GM18499 (cell line): ENCODE data around the gene BTBD17.
"Not testable (repeated sequence)": the region's sequence is repeated elsewhere in the genome, so short reads cannot be mapped to it uniquely, and the experiment has no call there.

ENCODE experiments used
- ATAC-seq: cut with Tn5 transposase; IDR thresholded peaks from one replicate; pipeline ENCODE4 v1.9.1; 2021; ENCODE audit warnings: moderate number of reproducible peaks; ENCODE audit not compliant: insufficient read depth, unreplicated experiment

The BTBD17 gene, protein sequence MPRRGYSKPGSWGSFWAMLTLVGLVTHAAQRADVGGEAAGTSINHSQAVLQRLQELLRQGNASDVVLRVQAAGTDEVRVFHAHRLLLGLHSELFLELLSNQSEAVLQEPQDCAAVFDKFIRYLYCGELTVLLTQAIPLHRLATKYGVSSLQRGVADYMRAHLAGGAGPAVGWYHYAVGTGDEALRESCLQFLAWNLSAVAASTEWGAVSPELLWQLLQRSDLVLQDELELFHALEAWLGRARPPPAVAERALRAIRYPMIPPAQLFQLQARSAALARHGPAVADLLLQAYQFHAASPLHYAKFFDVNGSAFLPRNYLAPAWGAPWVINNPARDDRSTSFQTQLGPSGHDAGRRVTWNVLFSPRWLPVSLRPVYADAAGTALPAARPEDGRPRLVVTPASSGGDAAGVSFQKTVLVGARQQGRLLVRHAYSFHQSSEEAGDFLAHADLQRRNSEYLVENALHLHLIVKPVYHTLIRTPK

DNA sequence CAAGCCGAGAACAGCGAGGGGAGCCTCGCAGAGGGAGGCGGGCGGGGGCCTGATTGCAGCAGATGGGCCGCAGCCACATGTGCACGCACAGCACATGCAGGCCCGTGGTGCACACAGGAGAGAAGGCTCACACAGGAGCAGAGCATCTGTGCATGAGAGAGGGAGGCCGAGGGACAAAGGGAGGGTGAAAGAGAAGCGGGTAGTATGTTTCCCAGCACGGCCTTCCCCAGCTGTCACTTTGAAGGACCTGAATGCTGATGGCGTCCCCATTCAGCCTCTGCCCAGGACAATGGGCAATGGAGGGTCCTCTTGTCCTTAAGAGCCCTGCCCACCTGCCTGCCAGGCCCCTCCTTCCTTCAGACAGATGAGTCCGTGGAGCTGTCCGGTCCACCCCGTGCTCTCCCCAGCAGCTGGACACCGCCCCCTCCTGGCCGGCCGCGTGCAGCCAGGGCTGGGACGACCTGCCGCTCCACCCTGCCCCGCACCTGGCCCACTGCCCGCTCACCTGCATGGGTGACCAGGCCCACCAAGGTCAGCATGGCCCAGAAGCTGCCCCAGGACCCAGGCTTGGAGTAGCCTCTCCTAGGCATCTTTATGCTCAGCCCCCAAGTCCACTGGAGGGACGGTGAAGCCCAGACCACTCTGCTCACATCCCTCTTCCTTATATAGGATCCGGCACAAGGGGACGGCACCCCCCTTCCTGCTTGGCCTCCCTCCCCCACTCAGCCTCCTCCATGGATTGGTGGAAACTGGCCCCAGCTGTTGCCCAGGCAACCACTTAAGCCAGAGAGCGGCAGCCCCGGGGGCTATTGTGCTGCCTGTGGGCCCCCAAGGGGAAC, at the start of gene BTBD17:
Gene BTBD17, minus strand, starts transcription at position 639 of the 839 bp plus-strand sequence. Its CDS starts 49 bp downstream, at position 590.
- ATAC-seq, result no peak

DNA sequence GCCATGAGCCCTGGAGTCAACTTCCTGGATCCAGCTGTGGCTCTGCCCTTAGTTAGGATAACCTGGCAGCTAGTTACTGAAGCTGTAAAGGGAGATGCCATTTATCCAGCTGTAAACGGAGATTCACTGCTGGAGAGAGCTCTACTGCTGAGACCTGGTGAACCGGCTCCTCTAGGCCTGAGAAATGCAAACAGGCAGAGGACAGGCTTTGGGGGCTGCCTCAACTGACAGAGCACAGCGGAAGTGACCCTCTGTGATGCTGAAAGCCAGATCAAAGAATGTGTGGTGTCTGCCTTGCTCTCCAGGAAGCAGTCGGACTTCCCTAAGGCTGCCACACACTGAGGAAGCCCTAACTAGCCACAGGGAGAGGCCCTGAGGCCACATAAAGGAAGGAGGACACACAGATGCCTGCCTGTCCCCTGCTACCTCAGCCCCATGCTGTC, 48.4 kb upstream of the BTBD17 start:
- no peak for ATAC-seq

DNA sequence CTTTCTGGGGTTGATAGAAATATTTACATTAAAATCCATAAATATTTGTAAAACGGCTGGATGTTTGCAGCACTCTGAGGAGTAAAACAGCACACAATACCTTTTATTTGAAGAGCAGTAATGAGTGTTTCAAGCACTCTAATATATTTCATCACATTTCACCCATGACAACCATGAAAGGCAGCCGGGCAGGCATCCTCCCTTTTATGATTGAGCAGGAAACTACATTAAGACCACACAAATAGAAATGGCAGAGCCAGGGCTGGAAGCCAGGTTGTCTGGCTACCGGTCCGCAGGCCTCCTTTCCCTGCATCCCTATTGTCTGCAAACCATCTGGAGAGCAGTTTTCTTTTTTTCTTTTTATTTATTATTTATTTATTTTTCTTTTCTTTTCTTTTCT, 47.1 kb upstream of the BTBD17 start:
- ATAC-seq, result no peak

DNA sequence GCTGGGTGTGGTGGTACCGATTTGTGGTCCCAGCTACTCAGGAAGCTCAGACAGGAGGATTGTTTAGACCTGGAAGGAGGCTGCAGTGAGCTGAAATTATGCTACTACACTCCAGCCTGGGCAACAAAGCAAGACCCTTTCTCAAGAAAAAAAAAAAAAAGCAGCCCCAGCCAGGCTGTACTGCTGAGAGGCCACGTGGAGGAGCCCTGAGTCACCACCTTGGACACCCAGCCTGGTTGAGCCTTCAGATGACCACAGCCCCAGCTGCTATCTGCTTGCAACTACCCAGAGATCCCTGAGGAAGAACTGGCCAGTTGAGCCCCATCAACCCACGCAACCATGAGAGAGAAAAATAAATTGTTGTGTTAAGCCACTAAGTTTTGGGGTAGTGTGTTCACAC, 46.6 kb upstream of the BTBD17 start:
- no peak for ATAC-seq

DNA sequence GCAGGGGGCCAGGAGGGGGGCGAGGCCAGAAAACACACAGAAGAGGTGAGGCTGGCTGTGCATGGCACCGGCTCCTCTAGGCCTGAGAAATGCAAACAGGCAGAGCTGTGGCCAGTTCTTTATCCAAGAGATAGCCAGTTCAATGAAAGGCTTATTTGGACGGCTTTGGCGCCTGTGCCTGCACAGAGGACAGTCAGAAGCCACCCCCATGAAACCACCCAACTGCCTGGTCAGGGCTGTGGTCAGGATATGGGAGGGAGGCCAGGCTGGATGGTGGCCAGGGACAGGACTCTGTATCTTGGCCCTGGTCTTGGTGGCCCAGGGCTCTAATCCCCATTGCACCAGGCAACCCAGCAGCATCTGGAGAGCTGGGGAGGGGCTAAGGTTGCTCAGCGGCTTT, 45.7 kb upstream of the BTBD17 start:
- no peak for ATAC-seq

DNA sequence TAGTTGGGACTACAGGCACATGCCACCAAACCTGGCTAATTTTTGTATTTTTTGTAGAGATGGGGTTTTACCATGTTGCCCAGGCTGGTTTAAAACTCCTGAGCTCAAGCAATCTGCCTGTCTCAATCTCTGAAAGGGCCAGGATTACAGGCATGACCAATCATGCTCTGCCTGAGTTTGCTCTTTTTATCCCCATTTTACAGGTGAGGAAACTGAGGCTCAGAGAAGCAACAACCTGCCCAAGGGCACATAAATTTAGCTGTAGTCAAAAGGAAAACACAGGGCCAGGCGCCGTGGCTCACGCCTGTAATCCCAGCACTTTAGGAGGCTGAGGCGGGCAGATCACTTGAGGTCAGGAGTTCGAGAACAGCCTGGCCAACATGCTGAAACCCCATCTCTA, 43.6 kb upstream of the BTBD17 start:
- not testable (repeated sequence) for ATAC-seq

DNA sequence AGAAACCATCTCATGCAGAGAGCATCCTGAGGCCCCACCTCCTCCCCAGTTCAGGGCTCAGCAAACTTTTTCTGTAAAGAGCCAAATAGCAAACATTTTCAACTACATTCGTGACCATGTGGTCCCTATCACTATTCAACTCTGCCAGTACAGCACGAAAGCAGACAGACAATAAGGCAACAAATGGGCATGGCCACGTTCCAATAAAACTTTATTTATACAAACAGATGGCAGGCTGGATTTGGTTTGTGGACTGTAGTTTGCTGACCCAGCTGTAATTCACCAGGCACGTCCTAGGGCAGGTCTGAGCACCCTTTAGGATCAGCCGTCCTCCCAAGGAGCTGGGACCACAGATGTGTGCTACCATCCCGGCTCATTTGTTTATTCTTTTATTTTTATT, 43.1 kb upstream of the BTBD17 start:
- ATAC-seq, result no peak

DNA sequence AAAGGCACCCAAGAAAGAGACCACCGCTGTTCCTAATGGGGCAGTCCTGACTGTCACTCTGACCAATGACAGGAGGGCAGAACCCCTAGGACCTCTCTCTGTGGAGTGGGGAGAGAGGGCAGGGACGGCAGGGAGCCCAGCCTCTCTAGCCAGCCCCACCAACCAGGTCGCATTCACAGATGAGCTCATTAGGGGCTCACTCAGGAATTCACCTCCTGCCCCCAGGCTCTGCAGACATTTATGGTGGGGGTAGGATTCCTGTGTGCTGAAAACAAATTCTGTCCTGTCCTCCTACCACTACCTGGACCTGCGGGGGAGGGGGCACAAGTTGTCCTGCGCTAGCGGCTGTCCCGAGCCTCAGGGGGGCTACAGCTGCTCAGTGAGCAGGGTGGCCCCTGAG, 42.5 kb upstream of the BTBD17 start:
- ATAC-seq, result no peak

DNA sequence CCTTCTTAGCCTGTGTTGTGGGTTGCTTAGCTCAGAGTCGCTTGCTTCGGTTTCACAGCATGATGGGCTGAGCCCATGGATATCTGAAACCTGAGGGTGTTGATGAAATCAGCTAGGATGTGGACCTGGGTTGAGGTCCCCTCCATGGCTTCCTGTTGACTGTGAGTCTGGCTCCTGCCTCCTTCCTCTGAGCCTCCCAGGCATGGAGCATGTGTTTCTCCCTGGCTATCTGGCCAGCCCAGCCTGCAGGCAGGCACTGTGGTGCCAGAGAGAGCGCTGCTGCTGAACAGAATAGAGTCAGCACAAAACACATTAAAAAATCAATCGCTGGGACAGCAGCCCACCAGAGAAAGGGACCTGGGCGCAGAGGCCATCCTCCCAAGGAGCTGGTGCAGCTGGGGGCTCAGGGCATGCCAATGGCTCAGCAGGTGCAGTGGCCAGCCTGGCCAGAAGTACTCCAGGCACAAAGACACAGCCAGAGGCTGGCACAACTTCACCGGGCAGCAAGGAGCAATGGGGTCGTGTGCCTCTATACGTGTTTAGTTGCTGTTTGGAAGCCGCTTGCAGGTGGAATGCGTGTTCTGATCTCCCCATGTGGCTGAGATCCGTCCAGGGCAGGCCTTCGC, 42.0 kb upstream of the BTBD17 start:
- ATAC-seq, result no peak

DNA sequence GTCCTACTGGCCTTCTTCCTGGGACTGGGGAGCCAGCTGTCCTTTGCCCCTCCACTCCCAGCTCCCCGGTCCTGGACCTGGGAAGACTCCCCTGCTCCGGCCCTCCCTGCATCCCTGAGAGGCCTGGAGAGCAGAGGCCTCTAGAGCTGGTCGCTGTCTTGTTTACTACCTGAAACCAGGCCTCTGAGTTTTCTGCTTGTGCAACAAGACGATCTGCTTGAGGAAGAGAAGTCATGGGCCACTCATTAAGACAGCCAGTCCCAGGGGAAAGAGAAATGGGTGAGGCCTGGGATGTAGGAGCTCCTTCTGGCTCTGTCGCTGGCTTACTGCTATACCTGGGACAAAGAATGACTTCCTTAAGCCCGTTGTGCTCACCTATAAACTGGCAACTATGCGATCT, 40.4 kb upstream of the BTBD17 start:
- no peak for ATAC-seq

DNA sequence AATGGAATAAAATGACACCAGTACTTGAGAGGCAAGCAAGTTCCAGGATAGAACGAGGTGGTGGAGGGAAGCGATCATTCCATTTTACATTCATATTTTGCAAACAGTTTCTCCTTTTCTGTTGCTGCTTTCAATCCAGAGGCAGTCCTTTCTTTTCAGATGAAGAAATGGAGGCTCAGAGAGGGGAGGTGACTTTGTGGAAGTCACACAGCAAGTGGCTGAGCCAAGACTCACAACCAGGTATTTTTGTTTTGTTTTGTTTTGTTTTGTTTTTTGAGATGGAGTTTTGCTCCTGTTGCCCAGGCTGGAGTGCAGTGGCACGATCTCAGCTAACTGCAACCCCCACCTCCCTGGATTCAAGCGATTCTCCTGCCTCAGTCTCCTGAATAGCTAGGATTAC, 34.9 kb upstream of the BTBD17 start:
- ATAC-seq, result no peak

DNA sequence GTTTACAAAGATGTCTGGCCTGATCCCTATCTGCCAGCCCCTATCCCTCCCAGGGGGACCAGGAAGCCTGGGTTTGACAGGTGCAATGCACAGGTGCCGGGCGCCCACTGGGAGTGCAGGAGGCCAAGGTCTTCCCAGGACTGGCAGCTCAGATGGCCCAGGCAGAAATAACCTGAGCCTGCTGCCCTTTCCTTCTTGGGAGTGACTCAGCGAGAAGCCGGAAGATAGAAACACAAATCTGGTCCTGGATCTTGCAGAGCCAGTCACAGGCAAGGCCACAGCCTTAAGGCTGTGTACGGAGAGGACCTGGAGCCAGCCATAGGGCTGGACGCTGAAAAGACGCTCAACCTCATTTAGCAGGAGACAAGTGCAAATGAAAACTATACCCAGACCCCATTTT, 33.3 kb upstream of the BTBD17 start:
- ATAC-seq, result no peak

DNA sequence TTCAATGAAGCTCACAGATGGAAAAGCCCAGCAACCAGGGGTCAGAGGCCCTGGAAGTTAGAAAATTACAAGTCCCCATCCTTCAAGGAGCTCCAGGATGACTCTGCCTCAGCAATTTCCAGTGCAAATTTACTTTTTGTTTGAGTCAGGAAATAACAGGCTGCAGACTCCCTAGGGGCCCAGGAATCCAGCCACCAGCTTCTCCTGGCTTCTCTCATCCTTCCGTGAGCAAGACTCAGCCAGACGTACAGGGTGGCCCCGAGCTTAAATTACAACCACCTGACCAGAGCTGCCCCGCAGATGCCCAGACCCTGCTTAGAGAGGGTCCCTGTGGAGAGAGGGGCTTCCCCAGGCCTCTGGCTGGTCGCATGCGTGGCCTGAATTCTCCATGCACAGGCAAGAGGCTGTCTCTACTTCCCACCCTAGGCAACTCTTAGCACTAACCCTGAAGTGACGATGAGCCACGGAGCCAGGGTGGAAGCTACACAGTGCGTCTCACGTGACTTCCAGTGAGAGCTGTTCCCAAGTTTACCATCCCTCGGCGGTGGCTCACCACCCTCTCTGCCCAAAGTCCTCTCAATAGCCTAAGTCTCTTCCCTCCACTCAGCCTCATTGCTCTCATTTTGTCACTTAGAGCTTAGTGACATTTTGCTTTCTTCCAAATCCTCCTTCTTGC, 32.7 kb upstream of the BTBD17 start:
- no peak for ATAC-seq

DNA sequence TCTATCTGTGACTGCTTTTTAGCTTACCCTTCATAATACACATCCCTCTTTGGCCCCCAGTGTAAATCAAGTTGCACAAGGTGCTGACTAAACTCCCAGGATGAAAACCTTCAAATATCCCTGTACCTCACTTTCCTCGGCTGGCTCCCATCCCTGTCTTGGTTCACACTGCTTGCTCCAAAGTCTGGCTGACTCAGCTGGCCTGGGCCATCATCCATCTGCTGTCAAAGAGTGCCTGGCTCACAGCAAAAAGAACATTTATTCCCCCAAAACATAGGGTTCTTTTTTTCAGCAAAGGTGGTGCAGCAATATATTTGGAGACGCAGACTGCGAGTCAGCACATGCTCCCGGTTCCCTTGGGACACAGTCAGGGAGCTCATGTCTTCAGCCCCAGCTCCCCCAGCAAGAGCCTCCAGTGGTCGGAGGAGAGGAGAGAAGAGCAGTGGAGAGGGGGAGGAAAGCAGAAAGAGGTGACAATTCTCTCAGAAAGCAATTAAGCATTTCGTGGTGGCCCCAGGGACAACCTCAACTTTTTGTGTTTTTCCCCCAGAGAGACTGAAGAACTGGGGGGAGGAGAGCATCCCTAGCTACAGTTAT, 31.8 kb upstream of the BTBD17 start:
- ATAC-seq, result no peak

DNA sequence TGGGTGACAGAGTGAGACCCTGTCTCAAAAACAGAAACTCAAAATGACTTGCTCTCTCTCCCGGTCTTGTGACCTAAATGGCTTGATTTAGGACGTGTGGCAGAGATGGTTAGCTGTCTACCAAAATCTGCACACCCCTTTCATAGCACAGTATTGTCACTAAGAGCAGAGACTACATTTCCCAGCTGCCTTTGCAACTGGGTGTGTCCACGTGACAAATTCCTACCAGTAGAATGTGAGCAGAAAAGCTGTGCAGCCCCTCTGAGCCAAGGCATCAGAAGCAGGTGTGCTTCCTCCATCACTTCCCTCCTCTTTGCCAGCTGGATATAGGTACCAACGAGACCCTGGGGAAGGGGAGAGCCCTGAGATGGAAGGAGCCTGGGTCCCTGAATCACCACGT, 31.2 kb upstream of the BTBD17 start:
- no peak for ATAC-seq

DNA sequence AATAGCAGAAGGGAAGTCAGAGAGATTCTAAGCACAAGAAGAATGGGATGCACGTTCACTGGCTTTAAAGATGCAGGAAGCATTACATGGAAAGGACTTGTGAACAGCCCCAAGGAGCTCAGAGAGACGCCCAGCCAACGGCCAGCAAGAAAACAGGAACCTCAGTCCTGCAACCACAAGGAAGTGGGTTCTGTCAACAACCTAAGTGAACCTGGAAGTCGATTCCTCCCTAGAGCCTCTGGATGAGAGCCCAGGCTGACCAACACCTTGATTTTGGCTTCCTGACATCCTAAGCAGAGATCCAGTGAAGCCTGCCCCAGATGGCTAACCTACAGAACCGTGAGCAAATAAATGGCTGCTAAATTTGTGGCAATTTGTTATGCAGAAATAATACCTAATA, 30.1 kb upstream of the BTBD17 start:
- no peak for ATAC-seq

DNA sequence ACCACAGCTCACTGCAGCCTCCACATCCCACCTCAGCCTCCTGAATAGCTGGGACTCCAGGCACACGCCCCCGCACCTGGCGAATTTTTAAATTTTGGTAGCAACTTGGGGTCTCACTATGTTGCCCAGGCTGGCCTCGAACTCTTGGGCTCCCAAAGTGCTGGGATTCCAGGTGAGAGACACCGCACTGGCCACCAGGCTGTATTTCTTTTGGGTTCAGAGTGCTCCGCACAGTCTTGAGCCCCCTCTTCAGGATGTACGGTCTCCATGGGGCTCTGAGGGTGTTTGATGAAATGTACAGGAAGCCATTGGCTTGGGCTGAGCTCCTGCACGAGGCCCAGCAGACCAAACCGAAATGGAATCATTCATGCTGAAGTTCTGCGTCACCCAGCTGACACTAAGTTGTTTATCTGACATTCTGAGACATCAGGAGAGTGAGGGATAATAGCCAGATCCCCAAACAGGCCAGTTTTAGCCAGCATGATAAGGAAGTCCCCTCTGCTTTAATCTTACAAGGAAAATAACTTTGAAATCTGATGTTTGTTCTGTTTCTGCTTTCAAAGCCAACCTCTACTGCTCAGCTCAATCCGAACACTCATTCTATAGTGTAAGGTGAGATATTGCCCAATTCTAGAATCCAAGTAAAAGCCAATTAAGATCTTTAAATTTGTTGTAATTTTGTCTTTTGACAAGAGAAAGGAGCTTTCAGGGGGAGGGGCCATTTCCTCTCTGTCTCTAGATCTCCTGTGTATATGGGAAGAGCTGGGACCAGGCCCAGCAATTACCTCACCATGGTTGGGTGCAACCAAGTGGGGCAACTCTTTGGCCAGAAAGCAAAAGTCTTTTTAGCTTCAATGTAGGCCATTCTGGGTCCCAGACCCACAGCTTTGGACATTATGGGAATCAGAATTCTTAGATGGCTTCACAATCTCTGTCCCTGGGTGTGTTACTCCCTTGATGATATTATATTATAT, 29.3 kb upstream of the BTBD17 start:
- no peak for ATAC-seq

DNA sequence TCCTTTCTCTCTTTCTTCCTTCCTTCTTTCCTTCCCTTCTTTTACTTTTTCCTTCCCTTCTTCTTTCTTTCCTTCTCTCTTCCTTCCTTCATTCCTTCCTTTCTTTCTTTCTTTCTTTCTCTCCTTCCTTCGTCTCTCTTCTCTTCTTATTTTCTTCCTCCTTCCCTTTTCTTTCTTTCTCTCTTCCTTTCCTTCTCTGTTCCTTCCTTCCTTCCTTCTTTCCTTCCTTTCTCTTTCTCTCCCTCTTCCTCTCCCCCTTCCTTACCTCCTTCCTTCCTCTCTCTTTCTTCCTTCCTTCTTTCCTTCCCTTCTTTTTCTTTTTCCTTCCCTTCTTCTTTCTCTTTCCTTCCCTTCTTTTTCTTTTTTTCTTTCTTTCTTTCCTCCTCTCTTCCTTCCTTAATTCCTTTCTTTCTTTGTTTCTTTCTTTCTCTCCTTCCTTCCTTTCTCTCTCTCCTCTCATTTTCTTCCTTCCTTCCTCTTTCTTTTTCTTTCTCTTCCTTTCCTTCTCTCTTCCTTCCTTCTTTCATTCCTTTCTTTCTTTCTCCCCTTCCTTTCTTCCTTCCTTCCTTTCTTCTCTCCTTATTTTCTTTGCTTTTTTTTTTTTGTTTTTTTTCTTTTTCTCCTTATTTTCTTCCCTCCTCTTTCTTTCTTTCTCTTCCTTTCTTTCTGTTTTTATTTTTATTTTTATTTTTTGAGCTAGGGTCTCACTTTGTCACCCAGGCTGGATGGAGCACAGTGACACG, 28.4 kb upstream of the BTBD17 start:
- ATAC-seq, result no peak
